GM19452 (cell line): Measurements from ENCODE around the gene MBNL1.

Experiments
- ATAC-seq: cut with Tn5 transposase; IDR thresholded peaks from one replicate; pipeline ENCODE4 v1.9.1; 2021; ENCODE audit not compliant: unreplicated experiment

MBNL1 gene

GRCh38 chr3:152373379-152373778 is 104.7 kb downstream of the MBNL1 start:
- ATAC-seq, result no peak

- ATAC-seq, result no peak
These were observed 105.7 kb downstream of the MBNL1 start for GRCh38 chr3:152374262-152374990.

- ATAC-seq, result no peak
These were observed 106.8 kb downstream of the MBNL1 start for GRCh38 chr3:152375546-152375945.

GRCh38 chr3:152376351-152377183 is 107.8 kb downstream of the MBNL1 start:
- peak; percentile 76 for ATAC-seq

- peak; percentile 20 for ATAC-seq
These were observed 108.4 kb downstream of the MBNL1 start for GRCh38 chr3:152377184-152377570.

GRCh38 chr3:152379415-152380042 is 110.8 kb downstream of the MBNL1 start:
- no peak for ATAC-seq

- no peak for ATAC-seq
These were observed 111.3 kb downstream of the MBNL1 start for GRCh38 chr3:152380043-152380442.

- ATAC-seq, result no peak
These were observed 113.2 kb downstream of the MBNL1 start for GRCh38 chr3:152381881-152382295.

- ATAC-seq, result no peak
These were observed 113.8 kb downstream of the MBNL1 start for GRCh38 chr3:152382312-152383135.

- ATAC-seq, result no peak
These were observed 114.4 kb downstream of the MBNL1 start for GRCh38 chr3:152383136-152383606.

GRCh38 chr3:152384412-152384811 is 115.7 kb downstream of the MBNL1 start:
- ATAC-seq, result no peak

- ATAC-seq, result no peak
These were observed 117.0 kb downstream of the MBNL1 start for GRCh38 chr3:152385761-152386160.

- ATAC-seq, result no peak
These were observed 117.5 kb downstream of the MBNL1 start for GRCh38 chr3:152386208-152386607.

- ATAC-seq, result no peak
These were observed 119.9 kb downstream of the MBNL1 start for GRCh38 chr3:152388631-152389030.

- no peak for ATAC-seq
These were observed 120.7 kb downstream of the MBNL1 start for GRCh38 chr3:152389316-152389934.

- ATAC-seq, result no peak
These were observed 121.9 kb downstream of the MBNL1 start for GRCh38 chr3:152390647-152391046.

- ATAC-seq, result no peak
These were observed 122.9 kb downstream of the MBNL1 start for GRCh38 chr3:152391671-152392070.

GRCh38 chr3:152392272-152392880 is 123.6 kb downstream of the MBNL1 start:
- ATAC-seq, result no peak

GRCh38 chr3:152394246-152394645 is 125.5 kb downstream of the MBNL1 start:
- ATAC-seq, result no peak

- ATAC-seq, result no peak
These were observed 127.0 kb downstream of the MBNL1 start for GRCh38 chr3:152395764-152396163.
